SHP77 treated with DMSO at 0.1 percent for 48 hours (cell line): ENCODE results near the gene CLDN5.

Source experiments
- DNase-seq: peaks from one replicate; lab custom pipeline; 2025; lab: John Stamatoyannopoulos, UW

CLDN5 gene

GRCh38 chr22:19503869-19504268, 20.3 kb downstream of the CLDN5 start:
- DNase-seq, result no peak

DNA sequence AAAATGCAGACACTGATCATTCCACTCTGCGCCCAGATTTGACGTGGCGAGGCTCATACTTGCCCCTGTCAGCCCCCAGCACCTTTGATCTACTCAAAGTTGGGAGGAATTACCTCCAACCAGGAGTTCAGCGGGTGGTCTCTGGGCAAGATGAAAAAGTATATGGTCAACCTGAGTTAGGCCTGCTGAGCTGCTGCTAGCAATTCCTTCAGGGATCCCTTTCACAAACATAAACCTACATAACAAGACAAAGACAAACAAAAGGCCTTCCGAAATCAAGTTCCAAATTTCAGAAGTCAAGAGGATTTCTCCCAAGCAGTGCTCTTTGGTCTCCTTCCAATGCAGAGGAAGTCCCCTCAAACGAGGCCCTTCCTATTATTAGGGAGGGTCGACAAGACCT, 20.8 kb downstream of the CLDN5 start:
- DNase-seq, result no peak

- DNase-seq, result no peak
These were observed 22.2 kb downstream of the CLDN5 start for GRCh38 chr22:19501897-19502447.

GRCh38 chr22:19499880-19500242, 24.3 kb downstream of the CLDN5 start:
- DNase-seq, result no peak

- no peak for DNase-seq
These were observed 24.9 kb downstream of the CLDN5 start for GRCh38 chr22:19499236-19499879.

DNA sequence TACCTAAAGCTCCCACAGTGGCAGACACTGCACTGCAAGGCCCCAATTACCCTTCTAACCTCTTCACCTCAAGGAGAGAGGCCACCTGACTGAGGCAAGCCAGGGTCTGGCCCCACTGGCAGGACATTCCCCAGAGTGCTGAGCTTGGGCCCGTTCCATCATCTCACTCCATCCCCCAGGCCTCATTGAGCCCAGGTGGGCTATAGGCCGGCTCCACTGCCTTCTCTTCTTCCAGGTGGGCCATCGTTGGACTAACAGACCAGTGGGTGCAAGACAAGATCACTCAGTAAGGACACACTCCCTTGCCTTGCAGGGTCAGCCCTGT, 25.4 kb downstream of the CLDN5 start:
- no peak for DNase-seq

DNA sequence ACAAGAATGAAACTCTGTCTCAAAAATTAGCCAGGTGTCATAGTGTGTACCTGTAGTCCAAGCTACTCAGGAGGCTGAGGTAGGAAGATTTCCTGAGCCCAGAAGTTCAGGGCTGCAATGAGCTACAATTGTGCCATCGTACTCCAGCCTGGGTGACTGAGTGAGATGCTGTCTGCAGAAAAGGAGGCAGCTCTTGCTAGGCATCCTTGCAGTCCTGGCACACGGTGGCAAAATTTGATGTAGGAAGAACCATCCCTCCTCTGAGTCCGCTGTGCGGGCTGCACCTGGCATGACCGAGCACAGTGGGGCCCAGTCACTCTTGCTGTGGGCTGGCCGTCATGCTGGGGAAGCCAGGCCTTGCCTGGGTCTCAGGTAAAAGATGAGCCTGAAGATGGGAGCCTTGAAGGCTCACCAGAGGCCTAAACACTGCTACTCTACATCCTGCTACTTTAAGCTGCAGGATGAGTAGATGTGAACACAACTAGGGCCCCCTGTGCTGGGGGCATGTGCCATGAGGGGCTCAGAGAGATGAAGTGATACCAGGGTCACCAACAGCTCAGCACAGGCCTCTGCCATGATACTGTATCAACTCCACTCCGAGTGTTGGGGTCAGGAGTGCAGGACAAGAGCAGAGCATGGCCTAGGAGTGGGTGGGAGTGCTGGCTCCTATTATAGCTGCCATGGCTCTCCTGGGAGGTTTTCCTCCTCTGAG, 25.9 kb downstream of the CLDN5 start:
- DNase-seq, result no peak

GRCh38 chr22:19497245-19497644, 27.0 kb downstream of the CLDN5 start:
- peak; percentile 42 for DNase-seq

- no peak for DNase-seq
These were observed 27.9 kb downstream of the CLDN5 start for GRCh38 chr22:19496324-19496630.

- DNase-seq, result peak; percentile 18
These were observed 28.5 kb downstream of the CLDN5 start for GRCh38 chr22:19495562-19496323.

DNA sequence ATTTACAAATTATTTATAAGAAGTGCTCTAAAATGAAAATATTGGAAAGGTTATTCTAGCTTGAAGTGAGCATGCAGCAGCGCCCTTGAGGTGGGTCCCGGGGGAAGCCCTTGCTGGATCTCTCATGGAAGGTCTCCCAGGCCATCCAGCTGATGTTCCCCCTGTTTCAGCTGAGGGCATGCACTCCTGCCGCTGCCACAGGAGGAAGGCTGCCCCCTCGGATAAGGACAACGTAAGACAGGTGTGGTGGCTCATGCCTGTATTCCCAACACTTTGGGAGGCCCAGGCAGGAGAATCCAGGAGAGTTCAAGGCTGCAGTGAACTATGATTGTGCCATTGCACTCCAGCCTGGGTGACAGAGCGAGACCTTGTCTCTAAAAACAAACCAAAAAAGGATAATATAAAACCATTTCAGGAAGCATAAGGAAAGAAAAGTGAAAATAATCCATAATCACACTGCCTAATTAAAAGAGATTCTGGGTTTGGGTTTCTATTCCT, 29.5 kb downstream of the CLDN5 start:
- no peak for DNase-seq

- no peak for DNase-seq
These were observed 30.1 kb downstream of the CLDN5 start for GRCh38 chr22:19494001-19494560.

DNA sequence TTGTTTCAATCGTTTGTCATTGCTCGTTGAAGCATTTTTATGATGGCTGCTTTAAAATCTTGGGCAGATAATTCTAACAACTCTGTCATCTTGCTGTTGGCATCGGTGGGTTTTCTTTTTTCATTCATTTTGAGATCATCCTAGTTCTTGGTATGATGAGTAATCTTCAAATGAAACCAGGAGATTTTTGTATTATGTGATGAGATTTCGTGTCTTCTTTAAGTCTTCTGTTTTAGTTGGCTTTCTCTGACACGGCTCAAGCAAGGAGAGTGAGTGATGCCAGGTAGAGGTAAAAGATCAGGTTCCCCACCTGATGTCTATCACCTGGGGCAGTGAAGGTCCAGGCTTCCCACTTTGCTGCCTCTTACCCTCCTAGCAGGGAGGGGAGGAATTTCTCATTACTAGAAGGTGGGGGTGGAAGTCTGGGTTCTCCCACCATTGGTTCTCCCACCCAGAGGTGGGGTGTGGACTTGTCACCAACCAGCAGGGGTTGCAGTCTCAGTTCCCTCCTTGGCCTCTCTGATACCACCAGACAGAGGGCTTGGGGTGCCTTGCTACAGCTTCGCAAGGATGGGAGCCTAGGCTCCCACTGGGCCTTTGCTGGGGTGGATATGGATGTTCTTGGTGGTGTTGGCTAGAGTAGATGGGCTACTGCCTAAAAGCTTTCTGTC, 31.6 kb downstream of the CLDN5 start:
- DNase-seq, result no peak

- DNase-seq, result no peak
These were observed 33.5 kb downstream of the CLDN5 start for GRCh38 chr22:19490628-19491230.

DNA sequence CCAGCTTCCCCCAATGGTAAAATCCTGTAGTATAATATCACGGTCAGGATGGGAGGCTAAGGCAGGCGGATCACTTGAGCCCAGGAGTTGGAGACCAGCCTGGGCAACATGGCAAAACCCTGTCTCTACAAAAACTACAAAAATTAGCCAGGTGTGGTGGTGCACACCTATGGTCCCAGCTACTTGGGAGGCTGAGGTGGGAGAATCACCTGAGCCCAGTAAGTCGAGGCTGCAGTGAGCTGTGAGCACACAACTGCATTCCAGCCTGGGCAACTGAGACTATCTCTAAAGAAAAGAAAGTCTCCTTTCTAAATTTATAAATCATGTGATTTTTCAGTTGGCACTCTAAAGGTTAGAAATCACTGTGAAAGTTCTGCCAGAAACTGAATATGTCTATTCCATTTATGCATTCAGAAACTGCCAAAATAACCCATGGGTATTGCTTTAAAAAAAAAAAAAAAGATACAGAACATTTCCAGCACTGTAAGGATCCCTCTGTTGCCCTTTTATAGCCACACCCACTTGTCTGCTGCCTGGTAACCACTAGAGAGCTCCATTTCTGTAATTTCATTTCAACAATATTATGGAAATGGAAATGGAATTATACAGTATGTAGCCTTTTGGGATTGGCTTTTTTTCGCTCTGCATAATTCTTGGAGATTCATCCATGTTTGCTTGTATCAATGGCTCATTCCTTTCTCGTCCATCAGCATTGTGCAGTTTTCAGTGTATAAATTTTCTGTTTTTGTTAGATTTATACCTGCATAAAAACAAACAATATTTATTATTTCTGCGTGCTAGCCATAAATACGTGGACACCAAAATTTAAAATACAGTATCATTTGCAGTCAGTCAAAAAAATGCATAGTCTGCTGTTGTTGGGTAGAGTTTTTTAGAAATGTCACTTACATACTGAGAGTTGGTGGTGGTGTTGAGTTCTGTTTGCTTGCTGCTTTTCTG, 35.0 kb downstream of the CLDN5 start:
- DNase-seq, result no peak

- no peak for DNase-seq
These were observed 35.9 kb downstream of the CLDN5 start for GRCh38 chr22:19488285-19488684.

- DNase-seq, result no peak
These were observed 40.5 kb downstream of the CLDN5 start for GRCh38 chr22:19483481-19484244.

DNA sequence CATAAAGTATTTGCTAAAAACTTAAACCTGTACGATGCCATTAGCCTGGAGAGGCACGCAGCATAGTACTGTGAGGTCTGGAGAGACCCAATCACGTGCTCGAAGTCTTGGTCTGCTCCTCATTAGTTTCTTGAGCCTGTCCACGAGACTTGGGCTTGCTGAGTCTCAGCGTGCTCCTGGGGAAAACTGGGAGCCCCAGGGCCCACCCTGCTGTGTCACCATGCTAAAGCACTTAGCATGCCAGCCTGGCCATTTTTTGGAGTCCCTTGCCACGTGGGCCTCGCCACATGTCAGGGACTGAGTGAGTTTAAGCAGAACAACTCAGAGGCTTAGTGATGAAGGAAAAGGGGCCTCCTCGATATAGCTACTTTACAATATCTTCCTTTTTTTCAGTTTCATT, 41.9 kb downstream of the CLDN5 start:
- DNase-seq, result no peak

GRCh38 chr22:19480789-19481188, 43.4 kb downstream of the CLDN5 start:
- no peak for DNase-seq

DNA sequence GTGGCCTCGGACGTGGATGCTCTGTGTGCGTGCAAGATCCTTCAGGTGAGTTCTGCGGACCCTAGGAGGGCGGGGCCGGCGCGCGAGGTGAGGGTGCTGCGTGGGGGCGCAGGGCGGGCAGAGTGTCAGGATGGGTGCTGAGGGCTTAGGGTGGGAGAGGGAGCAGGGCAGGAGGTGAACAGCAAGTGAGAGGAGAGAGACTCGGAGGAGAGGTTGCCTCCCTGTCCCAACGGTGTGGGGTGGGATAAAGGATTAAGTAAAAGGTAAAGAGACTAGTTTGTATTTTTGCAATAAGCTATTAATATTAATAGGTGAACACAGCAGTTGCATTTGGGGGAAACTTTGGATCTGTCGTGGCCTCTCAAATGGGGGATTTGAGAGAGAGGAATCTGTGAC, 44.0 kb downstream of the CLDN5 start:
- no peak for DNase-seq
